ENCODE measurements around the gene XXYLT1. TPM values are rescaled to one million over a fixed set of nuclear protein-coding genes. Genes with fewer than 3 reads are reported as not detected.

Gene XXYLT1
- total and polyA plus RNA-seq, 9 of the 15 experiments (the other 6 are each of a cell fraction or from before 2014, with no cell fraction given): 1.9 to 18.9 (median 15.0) TPM

- no peak for TF ChIP-seq WHSC1 (IDR thresholded peaks at IDR 0.05; ENCODE audit: low read length)
- TF ChIP-seq MBD2 (IDR thresholded peaks at IDR 0.05; ENCODE audit: borderline replicate concordance, low read depth): peak; percentile 58; the same call in 1 of the 2 replicates
- no peak for TF ChIP-seq OTX1 (CRISPR knock-in tag; IDR thresholded peaks at IDR 0.05)
- TF ChIP-seq ZNF224 (CRISPR knock-in tag; IDR thresholded peaks at IDR 0.05): no peak
- peak; percentile 86 for TF ChIP-seq MTA2 (IDR thresholded peaks at IDR 0.05; ENCODE audit: low read depth)
- peak; percentile 89 for TF ChIP-seq TEAD2 (tag; IDR thresholded peaks at IDR 0.05)
- peak; percentile 87 for TF ChIP-seq STAT5A (IDR thresholded peaks at IDR 0.05; ENCODE audit: borderline replicate concordance, low read length)
- peak; percentile 17; the same call in 1 of the 2 replicates for TF ChIP-seq BCOR (IDR thresholded peaks at IDR 0.05)
- peak; percentile 95 to 99 for TF ChIP-seq TEAD1 (CRISPR knock-in tag; IDR thresholded peaks at IDR 0.05)
- peak; percentile 89 for TF ChIP-seq HDAC2 (IDR thresholded peaks at IDR 0.05)
- TF ChIP-seq ZSCAN32 (CRISPR knock-in tag; IDR thresholded peaks at IDR 0.05): no peak
- peak; percentile 93 to 95 for TF ChIP-seq TRIM24 (IDR thresholded peaks at IDR 0.05)
- TF ChIP-seq, protein P1, sequence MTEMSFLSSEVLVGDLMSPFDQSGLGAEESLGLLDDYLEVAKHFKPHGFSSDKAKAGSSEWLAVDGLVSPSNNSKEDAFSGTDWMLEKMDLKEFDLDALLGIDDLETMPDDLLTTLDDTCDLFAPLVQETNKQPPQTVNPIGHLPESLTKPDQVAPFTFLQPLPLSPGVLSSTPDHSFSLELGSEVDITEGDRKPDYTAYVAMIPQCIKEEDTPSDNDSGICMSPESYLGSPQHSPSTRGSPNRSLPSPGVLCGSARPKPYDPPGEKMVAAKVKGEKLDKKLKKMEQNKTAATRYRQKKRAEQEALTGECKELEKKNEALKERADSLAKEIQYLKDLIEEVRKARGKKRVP (CRISPR knock-in tag; IDR thresholded peaks at IDR 0.05): peak; percentile 66; the same call in 1 of the 2 replicates
- TF ChIP-seq, protein P2, sequence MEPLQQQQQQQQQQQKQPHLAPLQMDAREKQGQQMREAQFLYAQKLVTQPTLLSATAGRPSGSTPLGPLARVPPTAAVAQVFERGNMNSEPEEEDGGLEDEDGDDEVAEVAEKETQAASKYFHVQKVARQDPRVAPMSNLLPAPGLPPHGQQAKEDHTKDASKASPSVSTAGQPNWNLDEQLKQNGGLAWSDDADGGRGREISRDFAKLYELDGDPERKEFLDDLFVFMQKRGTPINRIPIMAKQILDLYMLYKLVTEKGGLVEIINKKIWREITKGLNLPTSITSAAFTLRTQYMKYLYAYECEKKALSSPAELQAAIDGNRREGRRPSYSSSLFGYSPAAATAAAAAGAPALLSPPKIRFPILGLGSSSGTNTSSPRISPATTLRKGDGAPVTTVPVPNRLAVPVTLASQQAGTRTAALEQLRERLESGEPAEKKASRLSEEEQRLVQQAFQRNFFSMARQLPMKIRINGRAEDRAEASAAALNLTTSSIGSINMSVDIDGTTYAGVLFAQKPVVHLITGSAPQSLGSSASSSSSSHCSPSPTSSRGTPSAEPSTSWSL (CRISPR knock-in tag; IDR thresholded peaks at IDR 0.05; ENCODE audit: borderline replicate concordance): no peak
- TF ChIP-seq HSF4 (CRISPR knock-in tag; IDR thresholded peaks at IDR 0.05; ENCODE audit: borderline replicate concordance): 0 out of 2 replicates have a peak, but pooled peaks have one; percentile 16
- TF ChIP-seq GTF2F1 (IDR thresholded peaks at IDR 0.05; ENCODE audit: low read depth, low read length): no peak
- TF ChIP-seq CREB3L1 (IDR thresholded peaks at IDR 0.05; ENCODE audit: borderline replicate concordance, low read depth): peak; percentile 95
- no peak for TF ChIP-seq SRSF7 (optimal IDR thresholded peaks at IDR 0.05; ENCODE audit: low read depth, low read length)
- TF ChIP-seq, protein P3, sequence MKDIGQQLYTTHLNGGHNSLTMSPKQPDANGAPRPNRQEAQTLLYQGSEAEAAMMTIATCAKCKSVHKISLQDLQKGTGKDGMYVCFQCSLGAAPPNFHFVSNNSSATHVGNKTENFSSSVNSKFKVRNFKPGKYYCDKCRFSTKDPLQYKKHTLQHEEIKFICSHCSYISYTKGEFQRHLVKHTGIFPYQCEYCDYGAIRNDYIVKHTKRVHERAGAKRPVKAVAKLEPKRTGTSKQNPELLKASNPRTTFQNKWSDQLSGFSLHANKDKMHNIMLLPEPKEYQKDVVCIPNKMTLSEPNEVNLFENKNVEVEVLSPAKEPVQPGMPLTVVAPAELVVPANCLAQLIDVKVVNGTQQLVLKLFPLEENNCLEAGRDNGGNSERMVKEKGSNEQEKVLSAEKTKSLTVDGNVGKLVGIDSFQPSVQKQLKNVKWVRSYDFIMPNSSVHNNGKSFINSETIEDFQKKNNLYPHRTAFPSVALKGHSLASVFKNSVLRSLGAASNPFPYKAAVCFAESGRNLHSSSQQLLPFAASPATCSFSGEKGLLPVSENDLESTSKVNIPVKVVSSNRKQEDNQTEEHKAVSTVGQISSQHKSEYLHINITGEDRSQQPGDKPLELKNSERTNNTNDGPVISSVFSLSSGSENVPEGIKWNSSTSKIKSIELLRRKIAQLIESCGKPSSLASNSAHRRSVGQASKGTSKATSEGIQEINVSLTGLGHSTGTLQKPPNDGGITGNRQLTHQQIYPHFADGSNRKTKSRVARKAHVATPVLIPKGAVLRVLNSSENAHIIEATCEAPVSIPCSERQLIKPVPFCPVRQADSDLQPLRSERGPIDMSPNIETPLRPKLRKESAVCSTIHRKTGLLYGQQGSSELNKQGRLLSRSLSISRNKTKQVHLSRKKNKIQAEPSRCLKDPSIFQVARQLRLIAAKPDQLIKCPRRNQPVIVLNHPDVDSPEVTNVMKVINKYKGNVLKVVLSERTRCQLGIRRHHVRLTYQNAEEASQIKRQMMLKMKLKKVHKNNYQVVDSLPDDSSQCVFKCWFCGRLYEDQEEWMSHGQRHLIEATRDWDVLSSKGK (CRISPR knock-in tag; IDR thresholded peaks at IDR 0.05): no peak
- TF ChIP-seq NR2C2 (CRISPR knock-in tag; IDR thresholded peaks at IDR 0.05): peak; percentile 15; the same call in 1 of the 2 replicates
- TF ChIP-seq NR2C2 (tag; IDR thresholded peaks at IDR 0.05): peak; percentile 62
These were observed 129.9 kb downstream of the XXYLT1 start (continued) for GRCh38 chr3:195140816-195141793.

All from K562 (cell line).